ENCODE measurements around the gene KHDC1L.
"Not testable (repeated sequence)": the region's sequence is repeated elsewhere in the genome, so short reads cannot be mapped to it uniquely, and the experiment has no call there.

KHDC1L gene

DNA sequence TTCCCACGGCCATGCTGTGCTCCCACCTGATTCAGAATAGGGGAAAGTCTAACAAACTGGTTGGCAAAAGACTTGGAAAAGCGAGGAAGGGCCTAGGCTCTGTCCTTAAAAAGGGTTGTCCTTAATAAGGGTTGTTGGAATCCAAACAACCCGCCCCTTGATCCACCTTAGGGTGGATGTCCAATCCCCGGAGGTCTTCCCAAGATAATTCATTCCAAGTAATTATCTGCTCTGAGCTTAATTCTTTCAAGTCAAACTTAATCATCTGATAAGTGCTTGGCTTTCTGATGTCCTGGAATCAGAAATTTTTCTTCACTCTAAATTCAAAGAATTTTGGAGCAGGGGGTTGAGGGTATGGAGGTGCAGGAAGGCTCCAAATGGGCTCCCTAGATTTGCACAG is at the start of gene KHDC1L:
TSS of gene KHDC1L (minus strand) at position 101 of the 400 bp plus-strand sequence. CDS start at position 13, 88 bp downstream.
- H3K9ac ChIP-seq (ENCODE audit: low read length), result no peak within 1 kb of the TSS
- no peaks in the 10 kb centered on the region for H4K20me1 ChIP-seq (ENCODE audit: insufficient read depth, low read length)
- TF ChIP-seq EZH2phosphoT487 (IDR thresholded peaks at IDR 0.05; ENCODE audit: low read depth) (no peak), CTCF (IDR thresholded peaks at IDR 0.05; ENCODE audit: low read depth, low read length) (no peak)
- H3K4me1 ChIP-seq (ENCODE audit: low read length), result 0 out of 2 replicates have a peak, but pooled peaks cover 3% of the 10 kb centered on the region
- H3K79me2 ChIP-seq (ENCODE audit: low read length), result no peaks in the 10 kb centered on the region
- no peak within 1 kb of the TSS for H3K4me2 ChIP-seq (ENCODE audit: low read length)
- H3K9me3 ChIP-seq (ENCODE audit: insufficient read depth, low read length), result no peaks in the 10 kb centered on the region
- H3K27me3 ChIP-seq (ENCODE audit: low read depth, low read length), result no peaks in the 10 kb centered on the region
- H3K4me3 ChIP-seq (ENCODE audit: low read length), result no peak within 1 kb of the TSS
- no peak within 1 kb of the TSS for H2AFZ ChIP-seq (ENCODE audit: low read depth, low read length)
- H3K36me3 ChIP-seq (replicated peaks; ENCODE audit: low read depth, low read length), result no peaks in the 10 kb centered on the region
- no peak within 1 kb of the TSS for H3K27ac ChIP-seq (ENCODE audit: low read length)

DNA sequence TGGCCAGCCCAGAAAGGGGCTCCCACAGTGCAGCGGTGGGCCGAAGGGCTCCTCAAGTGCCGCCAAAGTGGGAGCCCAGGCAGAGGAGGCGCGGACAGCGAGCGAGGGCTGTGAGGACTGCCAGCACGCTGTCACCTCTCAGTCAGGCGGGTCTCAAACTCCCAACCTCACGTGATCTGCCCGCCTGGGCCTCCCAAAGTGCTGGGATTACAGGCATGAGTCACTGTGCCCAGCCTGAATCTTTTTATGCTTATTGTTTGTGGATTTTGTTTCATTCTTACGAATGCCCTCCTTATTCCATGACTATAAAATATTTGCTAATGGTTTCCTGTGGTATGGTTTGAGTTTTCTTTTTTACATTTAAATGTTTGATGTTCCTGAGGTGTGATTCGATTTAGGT is 44.0 kb upstream of the KHDC1L start:
- not testable (repeated sequence) for H3K9ac ChIP-seq (ENCODE audit: low read length); H3K27ac ChIP-seq (ENCODE audit: low read length); H4K20me1 ChIP-seq (ENCODE audit: insufficient read depth, low read length); H2AFZ ChIP-seq (ENCODE audit: low read depth, low read length); H3K27me3 ChIP-seq (ENCODE audit: low read depth, low read length); H3K9me3 ChIP-seq (ENCODE audit: insufficient read depth, low read length); H3K4me3 ChIP-seq (ENCODE audit: low read length); H3K4me2 ChIP-seq (ENCODE audit: low read length); H3K4me1 ChIP-seq (ENCODE audit: low read length)
- Histone ChIP-seq H3K79me2 (ENCODE audit: low read length) (peaks cover 18% of the 10 kb centered on the region), H3K36me3 (replicated peaks; ENCODE audit: low read depth, low read length) (peaks cover 14% of the 10 kb centered on the region)

DNA sequence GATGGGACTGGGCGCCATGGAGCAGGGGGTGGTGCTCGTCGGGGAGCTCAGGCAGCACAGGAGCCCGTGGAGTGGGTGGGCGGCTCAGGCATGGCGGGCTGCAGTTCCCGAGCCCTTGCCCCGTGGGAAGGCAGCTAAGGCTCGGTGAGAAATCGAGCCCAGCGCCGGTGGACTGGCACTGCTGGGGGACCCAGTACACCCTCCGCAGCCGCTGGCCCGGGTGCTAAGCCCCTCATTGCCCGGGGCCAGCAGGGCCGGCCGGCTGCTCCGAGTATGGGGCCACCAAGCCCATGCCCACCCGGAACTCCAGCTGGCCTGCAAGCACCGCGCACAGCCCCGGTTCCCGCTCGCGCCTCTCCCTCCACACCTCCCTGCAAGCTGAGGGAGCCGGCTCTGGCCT is 43.6 kb upstream of the KHDC1L start:
- not testable (repeated sequence) for H3K4me2 ChIP-seq (ENCODE audit: low read length); H2AFZ ChIP-seq (ENCODE audit: low read depth, low read length); H3K27me3 ChIP-seq (ENCODE audit: low read depth, low read length); H3K9me3 ChIP-seq (ENCODE audit: insufficient read depth, low read length); H4K20me1 ChIP-seq (ENCODE audit: insufficient read depth, low read length); H3K27ac ChIP-seq (ENCODE audit: low read length); H3K9ac ChIP-seq (ENCODE audit: low read length); H3K4me3 ChIP-seq (ENCODE audit: low read length); H3K4me1 ChIP-seq (ENCODE audit: low read length)
- peaks cover 15% of the 10 kb centered on the region for H3K36me3 ChIP-seq (replicated peaks; ENCODE audit: low read depth, low read length)
- peaks cover 22% of the 10 kb centered on the region for H3K79me2 ChIP-seq (ENCODE audit: low read length)

DNA sequence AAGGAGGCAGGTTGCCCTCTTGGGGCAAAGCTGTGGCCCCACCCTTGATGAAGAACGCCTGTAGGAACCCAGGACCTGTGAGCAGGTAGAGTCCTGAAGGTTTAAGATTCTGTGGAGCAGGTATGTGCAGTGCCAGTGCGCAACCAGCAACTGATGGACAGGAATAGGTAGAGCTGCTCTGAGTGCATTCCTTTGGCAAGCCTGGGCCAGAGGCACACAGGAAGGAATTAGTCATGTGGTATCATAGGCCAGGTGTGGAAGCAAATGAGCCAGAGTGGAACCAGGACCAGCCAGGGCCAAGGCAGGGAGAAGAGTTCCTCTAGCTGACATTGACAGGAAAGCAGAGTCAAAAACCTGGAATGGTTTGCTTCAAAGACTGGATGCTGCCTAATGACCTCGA is 39.1 kb upstream of the KHDC1L start:
- H3K27me3 ChIP-seq (ENCODE audit: low read depth, low read length), result no peaks in the 10 kb centered on the region
- no peaks in the 10 kb centered on the region for H4K20me1 ChIP-seq (ENCODE audit: insufficient read depth, low read length)
- H3K4me3 ChIP-seq (ENCODE audit: low read length), result no peak overlapping the region
- H3K9me3 ChIP-seq (ENCODE audit: insufficient read depth, low read length), result no peaks in the 10 kb centered on the region
- no peak for TF ChIP-seq EZH2phosphoT487 (IDR thresholded peaks at IDR 0.05; ENCODE audit: low read depth)
- no peak for TF ChIP-seq CTCF (IDR thresholded peaks at IDR 0.05; ENCODE audit: low read depth, low read length)
- no peak overlapping the region for H3K27ac ChIP-seq (ENCODE audit: low read length)
- peak overlapping the region; percentile 98 for H3K4me2 ChIP-seq (ENCODE audit: low read length)
- H3K79me2 ChIP-seq (ENCODE audit: low read length), result peaks cover 33% of the 10 kb centered on the region
- H3K4me1 ChIP-seq (ENCODE audit: low read length), result peaks cover 16% of the 10 kb centered on the region
- H3K36me3 ChIP-seq (replicated peaks; ENCODE audit: low read depth, low read length), result peaks cover 12% of the 10 kb centered on the region
- no peak overlapping the region for H2AFZ ChIP-seq (ENCODE audit: low read depth, low read length)
- no peak overlapping the region for H3K9ac ChIP-seq (ENCODE audit: low read length)

GRCh38 chr6:73263570-73263909 is 38.2 kb upstream of the KHDC1L start:
- peak overlapping the region; percentile 81 for H2AFZ ChIP-seq (ENCODE audit: low read depth, low read length)
- H3K4me2 ChIP-seq (ENCODE audit: low read length), result peak overlapping the region; percentile 98
- no peaks in the 10 kb centered on the region for H4K20me1 ChIP-seq (ENCODE audit: insufficient read depth, low read length)
- H3K79me2 ChIP-seq (ENCODE audit: low read length), result peaks cover 33% of the 10 kb centered on the region
- no peaks in the 10 kb centered on the region for H3K27me3 ChIP-seq (ENCODE audit: low read depth, low read length)
- peak overlapping the region; percentile 81 for H3K9ac ChIP-seq (ENCODE audit: low read length)
- H3K36me3 ChIP-seq (replicated peaks; ENCODE audit: low read depth, low read length), result peaks cover 12% of the 10 kb centered on the region
- H3K9me3 ChIP-seq (ENCODE audit: insufficient read depth, low read length), result no peaks in the 10 kb centered on the region
- peaks cover 16% of the 10 kb centered on the region for H3K4me1 ChIP-seq (ENCODE audit: low read length)
- TF ChIP-seq CTCF (IDR thresholded peaks at IDR 0.05; ENCODE audit: low read depth, low read length) (no peak), EZH2phosphoT487 (IDR thresholded peaks at IDR 0.05; ENCODE audit: low read depth) (no peak)
- H3K27ac ChIP-seq (ENCODE audit: low read length), result peak overlapping the region; percentile 35
- H3K4me3 ChIP-seq (ENCODE audit: low read length), result peak overlapping the region; percentile 92

Data from OCI-LY3 (cell line).